HEK293 (cell line): ENCODE data around the gene SYNDIG1.

ENCODE experiments used
- KLF10 ChIP-seq: fragments of 450-650 bp; IDR thresholded peaks from 2 replicates; pipeline ENCODE4 v1.5.1; 2018; ENCODE audit warnings: missing biosample characterization, mild to moderate bottlenecking, missing genetic modification characterization
- ZNF146 ChIP-seq: fragments of 450-650 bp; formaldehyde crosslinking; IDR thresholded peaks from 2 replicates; pipeline ENCODE4 v1.5.1; 2016; ENCODE audit warnings: missing biosample characterization, missing genetic modification characterization
- ZNF274 ChIP-seq, 2 experiments: fragments of 200-500 bp in 1 of 2; fragments of 450-650 bp in 1 of 2; sonication (Bioruptor generic) in 1 of 2; formaldehyde crosslinking in 1 of 2; IDR thresholded peaks; 2 replicates each; pipeline versions ENCODE4 v1.5.1 to v1.6.1; 2014 to 2016; ENCODE audit warnings: borderline replicate concordance in 1 of 2, inconsistent platforms in 1 of 2, low read length in 1 of 2, missing biosample characterization in 1 of 2, missing genetic modification characterization in 1 of 2
- ZNF335 ChIP-seq: fragments of 450-650 bp; formaldehyde crosslinking; conservative IDR thresholded peaks from 2 replicates; pipeline ENCODE4 v1.5.1; 2016; ENCODE audit warnings: missing biosample characterization, missing genetic modification characterization
- ZNF830 ChIP-seq: fragments of 450-650 bp; IDR thresholded peaks from 2 replicates; pipeline ENCODE4 v1.5.0; 2018; ENCODE audit warnings: missing biosample characterization, missing genetic modification characterization, low read depth, mild to moderate bottlenecking, moderate library complexity
- TF ChIP-seq, protein P1 (sequence below): fragments of 450-650 bp; formaldehyde crosslinking; IDR thresholded peaks from 2 replicates; pipeline ENCODE4 v1.5.1; 2016; ENCODE audit warnings: missing biosample characterization, missing genetic modification characterization
- TF ChIP-seq, protein P2 (sequence below): fragments of 450-650 bp; formaldehyde crosslinking; IDR thresholded peaks from 2 replicates; pipeline ENCODE4 v1.5.1; 2016; ENCODE audit warnings: missing biosample characterization, missing genetic modification characterization
- TF ChIP-seq, protein P3 (sequence below): fragments of 450-650 bp; formaldehyde crosslinking; IDR thresholded peaks from 2 replicates; pipeline ENCODE4 v1.5.1; 2016; ENCODE audit warnings: missing biosample characterization, missing genetic modification characterization

DNA sequence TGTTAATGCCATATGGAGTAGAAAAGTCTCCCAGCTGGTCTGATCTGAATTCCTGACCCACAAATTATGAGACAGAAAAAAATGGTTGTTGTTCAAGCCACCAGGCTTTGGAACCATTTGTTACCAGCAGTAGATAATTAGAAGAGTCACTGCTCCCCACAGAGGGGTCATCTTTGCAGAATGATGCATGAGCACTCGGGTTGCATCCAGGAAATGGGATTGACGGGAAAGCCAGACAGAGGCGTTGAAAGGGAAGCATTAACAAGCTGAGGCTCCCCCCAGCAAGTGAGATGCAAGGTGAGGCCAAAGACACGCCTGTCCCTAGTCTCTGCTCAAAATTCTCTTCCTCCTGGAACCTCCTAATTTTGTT is 182.5 kb downstream of the SYNDIG1 start:
- TF ChIP-seq, protein P1, sequence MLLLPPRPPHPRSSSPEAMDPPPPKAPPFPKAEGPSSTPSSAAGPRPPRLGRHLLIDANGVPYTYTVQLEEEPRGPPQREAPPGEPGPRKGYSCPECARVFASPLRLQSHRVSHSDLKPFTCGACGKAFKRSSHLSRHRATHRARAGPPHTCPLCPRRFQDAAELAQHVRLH (tag by site-specific recombination) = no peak
- TF ChIP-seq KLF10 (tag by site-specific recombination) = no peak
- no peak for TF ChIP-seq ZNF274 (IDR thresholded peaks at IDR 0.05; ENCODE audit: low read length)
- no peak for TF ChIP-seq ZNF274 (tag by site-specific recombination; IDR thresholded peaks at IDR 0.05; ENCODE audit: borderline replicate concordance)
- TF ChIP-seq, protein P2, sequence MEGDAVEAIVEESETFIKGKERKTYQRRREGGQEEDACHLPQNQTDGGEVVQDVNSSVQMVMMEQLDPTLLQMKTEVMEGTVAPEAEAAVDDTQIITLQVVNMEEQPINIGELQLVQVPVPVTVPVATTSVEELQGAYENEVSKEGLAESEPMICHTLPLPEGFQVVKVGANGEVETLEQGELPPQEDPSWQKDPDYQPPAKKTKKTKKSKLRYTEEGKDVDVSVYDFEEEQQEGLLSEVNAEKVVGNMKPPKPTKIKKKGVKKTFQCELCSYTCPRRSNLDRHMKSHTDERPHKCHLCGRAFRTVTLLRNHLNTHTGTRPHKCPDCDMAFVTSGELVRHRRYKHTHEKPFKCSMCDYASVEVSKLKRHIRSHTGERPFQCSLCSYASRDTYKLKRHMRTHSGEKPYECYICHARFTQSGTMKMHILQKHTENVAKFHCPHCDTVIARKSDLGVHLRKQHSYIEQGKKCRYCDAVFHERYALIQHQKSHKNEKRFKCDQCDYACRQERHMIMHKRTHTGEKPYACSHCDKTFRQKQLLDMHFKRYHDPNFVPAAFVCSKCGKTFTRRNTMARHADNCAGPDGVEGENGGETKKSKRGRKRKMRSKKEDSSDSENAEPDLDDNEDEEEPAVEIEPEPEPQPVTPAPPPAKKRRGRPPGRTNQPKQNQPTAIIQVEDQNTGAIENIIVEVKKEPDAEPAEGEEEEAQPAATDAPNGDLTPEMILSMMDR (tag by site-specific recombination) = no peak
- no peak for TF ChIP-seq ZNF146 (tag by site-specific recombination)
- no peak for TF ChIP-seq ZNF335 (tag by site-specific recombination)
- TF ChIP-seq, protein P3, sequence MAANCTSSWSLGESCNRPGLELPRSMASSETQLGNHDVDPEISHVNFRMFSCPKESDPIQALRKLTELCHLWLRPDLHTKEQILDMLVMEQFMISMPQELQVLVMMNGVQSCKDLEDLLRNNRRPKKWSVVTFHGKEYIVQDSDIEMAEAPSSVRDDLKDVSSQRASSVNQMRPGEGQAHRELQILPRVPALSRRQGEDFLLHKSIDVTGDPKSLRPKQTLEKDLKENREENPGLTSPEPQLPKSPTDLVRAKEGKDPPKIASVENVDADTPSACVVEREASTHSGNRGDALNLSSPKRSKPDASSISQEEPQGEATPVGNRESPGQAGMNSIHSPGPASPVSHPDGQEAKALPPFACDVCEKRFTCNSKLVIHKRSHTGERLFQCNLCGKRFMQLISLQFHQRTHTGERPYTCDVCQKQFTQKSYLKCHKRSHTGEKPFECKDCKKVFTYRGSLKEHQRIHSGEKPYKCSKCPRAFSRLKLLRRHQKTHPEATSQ (tag by site-specific recombination) = no peak
- no peak for TF ChIP-seq ZNF830 (tag by site-specific recombination)
